Right lobe of liver (tissue), 6 donors: ENCODE data around the gene ZNF830. TPM values are rescaled to one million over a fixed set of nuclear protein-coding genes. Genes with fewer than 3 reads are reported as not detected.

Source experiments
- ATAC-seq, 4 donors: fragments of 200-7000 bp; cut with Tn5 transposase; one replicate each; pipeline ENCODE4 v1.9.1; 2020; ENCODE audit warnings: mild to moderate bottlenecking in 4 of 4, moderate library complexity in 4 of 4
- DNase-seq, 3 donors: peaks; one replicate each; pipeline ENCODE4 v3.0.0-alpha.2; 2020
- H3K27ac ChIP-seq, 3 donors: fragments of 200-600 bp; one replicate each; pipeline ENCODE4 v1.8.0; 2022
- H3K27me3 ChIP-seq, 2 donors: fragments of 200-600 bp; one replicate each; pipeline ENCODE4 v1.8.0; 2022
- H3K36me3 ChIP-seq, 4 donors: fragments of 200-600 bp; sonication (generic) in 1 of 4; one replicate each; pipeline versions ENCODE4 v1.5.1 to v1.8.0; 2017 to 2022; ENCODE audit warnings: control low read depth in 1 of 4
- H3K4me1 ChIP-seq, 4 donors: fragments of 200-600 bp; sonication (generic) in 1 of 4; one replicate each; pipeline versions ENCODE4 v1.5.1 to v1.8.0; 2017 to 2022; ENCODE audit warnings: control low read depth in 1 of 4
- H3K4me3 ChIP-seq, 3 donors: fragments of 200-600 bp; one replicate each; pipeline ENCODE4 v1.8.0; 2022
- H3K9me3 ChIP-seq, 4 donors: fragments of 200-600 bp; sonication (generic) in 1 of 4; one replicate each; pipeline versions ENCODE4 v1.5.1 to v1.8.0; 2017 to 2022; ENCODE audit warnings: control low read depth in 1 of 4
- POLR2A ChIP-seq: fragments of 450-650 bp; IDR thresholded peaks from one replicate; pipeline ENCODE4 v1.6.1; 2017; ENCODE audit warnings: antibody characterized with exemption, mild to moderate bottlenecking
- WGBS: methylation state at CpG from one replicate; pipeline ENCODE4 v1.1.6; 2018; ENCODE audit warnings: low coverage, low lambda C conversion rate; ENCODE audit not compliant: insufficient coverage; ENCODE audit errors: missing lambda C conversion rate; 5-methylcytosine and 5-hydroxymethylcytosine counted together
- intact Hi-C, 2 donors: fragments of 100-400 bp; cut with DNase I; formaldehyde crosslinking; loops; one replicate each; pipeline versions ENCODE4 v1.11.2 to v1.14.1; 2022
- total RNA-seq, 6 experiments: library from RNA; depleted of rRNA in 2 of 6; stranded (reverse); fragments of >200 nt in 2 of 6; fragmentation: NEBNext Ultra II Directional in 3 of 6; extraction: Animal tissue kit (Norgen Biotek cat#: 25700) in 3 of 6; gene quantifications; one replicate each; pipeline versions ENCODE4 v1.1.0 to v1.2.4, GENCODE V29; 2016 to 2023
- TF ChIP-seq, protein P1 (sequence below), 4 donors: fragments of 200-600 bp in 3 of 4; fragments of 450-650 bp in 1 of 4; IDR thresholded peaks; one replicate each; pipeline versions ENCODE4 v1.5.1 to v1.8.0; 2016 to 2022; ENCODE audit warnings: antibody characterized with exemption in 4 of 4, mild to moderate bottlenecking in 2 of 4
- donor health status: DM: no; HTN: yes; CAD: no.
- donor health status: DM: no; HTN: no; CAD: no.
- donor health status: DM: no; HTN: no; CAD: no.
- donor health status: DM: no; HTN: yes; CAD: no.
- donor health status: DM: no; HTN: yes; CAD: no.

The ZNF830 gene
- total RNA-seq, 6 experiments from 2014 or later = 4.5 to 6.5 (median 4.8) TPM

DNA sequence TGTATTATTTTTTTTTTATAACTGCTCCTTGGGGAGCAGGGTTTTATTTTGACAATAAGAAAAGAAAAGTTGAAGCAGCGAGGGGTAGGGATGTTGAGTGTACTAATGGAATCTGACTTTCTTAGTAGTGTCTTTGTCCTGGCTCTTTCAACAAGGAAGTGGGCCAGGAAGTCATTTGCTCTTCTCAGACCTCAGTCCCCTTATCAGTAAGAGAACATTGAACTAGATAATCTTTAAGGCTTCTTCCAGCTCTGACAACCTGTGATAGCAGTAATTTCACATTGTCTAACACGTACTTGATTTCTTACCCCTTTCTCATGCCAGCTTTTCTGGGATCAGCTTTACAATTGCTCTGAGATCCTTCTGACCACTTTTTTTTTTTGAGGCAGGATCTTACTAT lies 27.3 kb downstream of the ZNF830 start:
- Histone ChIP-seq H3K27ac (no peak overlapping the region), H3K9me3 (no peaks in the 10 kb centered on the region), H3K27me3 (no peaks in the 10 kb centered on the region), H3K4me1 (no peaks in the 10 kb centered on the region), H3K36me3 (peaks cover 0 to 49% (median 11%) of the 10 kb centered on the region in 4 donors), H3K4me3 (no peak overlapping the region)
- DNase-seq (no peak), ATAC-seq (no peak)
- 63% methylated on average over 1 of the region's 2 CpGs for WGBS
- no peak for TF ChIP-seq POLR2A
- TF ChIP-seq, protein P1, sequence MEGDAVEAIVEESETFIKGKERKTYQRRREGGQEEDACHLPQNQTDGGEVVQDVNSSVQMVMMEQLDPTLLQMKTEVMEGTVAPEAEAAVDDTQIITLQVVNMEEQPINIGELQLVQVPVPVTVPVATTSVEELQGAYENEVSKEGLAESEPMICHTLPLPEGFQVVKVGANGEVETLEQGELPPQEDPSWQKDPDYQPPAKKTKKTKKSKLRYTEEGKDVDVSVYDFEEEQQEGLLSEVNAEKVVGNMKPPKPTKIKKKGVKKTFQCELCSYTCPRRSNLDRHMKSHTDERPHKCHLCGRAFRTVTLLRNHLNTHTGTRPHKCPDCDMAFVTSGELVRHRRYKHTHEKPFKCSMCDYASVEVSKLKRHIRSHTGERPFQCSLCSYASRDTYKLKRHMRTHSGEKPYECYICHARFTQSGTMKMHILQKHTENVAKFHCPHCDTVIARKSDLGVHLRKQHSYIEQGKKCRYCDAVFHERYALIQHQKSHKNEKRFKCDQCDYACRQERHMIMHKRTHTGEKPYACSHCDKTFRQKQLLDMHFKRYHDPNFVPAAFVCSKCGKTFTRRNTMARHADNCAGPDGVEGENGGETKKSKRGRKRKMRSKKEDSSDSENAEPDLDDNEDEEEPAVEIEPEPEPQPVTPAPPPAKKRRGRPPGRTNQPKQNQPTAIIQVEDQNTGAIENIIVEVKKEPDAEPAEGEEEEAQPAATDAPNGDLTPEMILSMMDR (IDR thresholded peaks at IDR 0.05) = no peak
- intact Hi-C loops = no loop called here

DNA sequence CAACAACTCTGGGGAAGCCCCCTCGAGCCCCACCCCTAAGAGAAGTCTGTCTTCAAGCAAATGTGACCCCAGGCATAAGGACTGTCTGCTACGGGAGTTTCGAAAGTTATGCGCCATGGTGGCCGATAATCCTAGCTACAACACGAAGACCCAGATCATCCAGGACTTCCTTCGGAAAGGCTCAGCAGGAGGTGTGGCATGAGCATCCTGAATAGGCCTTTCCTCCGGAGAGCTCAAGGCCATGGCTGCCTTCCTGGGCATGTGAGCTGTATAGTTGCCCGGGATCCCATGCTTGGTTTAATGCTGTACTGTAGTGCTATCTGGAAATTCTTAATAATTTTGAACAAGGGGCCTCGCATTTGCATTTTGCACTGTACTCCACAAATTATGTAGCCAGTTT lies 28.1 kb downstream of the ZNF830 start:
- whole genome bisulfite sequencing = 65% methylated on average over 7 of the region's 10 CpGs
- H3K9me3 ChIP-seq = no peaks in the 10 kb centered on the region
- TF ChIP-seq POLR2A = no peak
- H3K4me3 ChIP-seq = no peak overlapping the region
- no peaks in the 10 kb centered on the region for H3K27me3 ChIP-seq
- ATAC-seq (peak in 1 of 4 donors; percentile 26), DNase-seq (no peak)
- no peak overlapping the region for H3K27ac ChIP-seq
- intact Hi-C loops = no loop called here
- H3K4me1 ChIP-seq = no peaks in the 10 kb centered on the region
- peaks cover 0 to 58% (median 11%) of the 10 kb centered on the region in 4 donors for H3K36me3 ChIP-seq

DNA sequence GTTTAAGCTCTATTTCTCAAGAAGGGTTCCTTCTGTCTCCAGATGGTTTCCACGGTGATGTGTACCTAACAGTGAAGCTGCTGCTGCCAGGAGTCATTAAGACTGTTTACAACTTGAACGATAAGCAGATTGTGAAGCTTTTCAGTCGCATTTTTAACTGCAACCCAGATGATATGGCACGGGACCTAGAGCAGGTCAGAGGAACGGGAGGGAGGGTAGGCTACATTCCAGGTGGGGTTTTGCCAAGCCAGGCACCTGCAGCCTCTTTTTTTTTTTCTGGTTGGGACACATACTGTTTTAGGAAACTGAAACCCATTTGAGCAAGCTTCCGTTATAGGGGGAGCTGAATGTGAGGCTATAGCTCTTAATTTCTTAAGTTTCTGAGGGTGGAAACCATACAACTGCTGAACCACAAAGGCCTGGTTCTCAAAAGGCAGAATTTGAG lies 29.6 kb downstream of the ZNF830 start:
- 75% methylated on average over 6 of the region's 6 CpGs for WGBS
- no peaks in the 10 kb centered on the region for H3K4me1 ChIP-seq
- H3K4me3 ChIP-seq = no peak overlapping the region
- no peak overlapping the region for H3K27ac ChIP-seq
- DNase-seq (no peak), ATAC-seq (no peak)
- no peak for TF ChIP-seq POLR2A
- TF ChIP-seq, protein P1 (IDR thresholded peaks at IDR 0.05) = no peak
- H3K36me3 ChIP-seq = peaks cover 0 to 61% (median 14%) of the 10 kb centered on the region in 4 donors
- no peaks in the 10 kb centered on the region for H3K27me3 ChIP-seq
- intact Hi-C loops = loop anchor here (10.0 kb wide), 2 partner anchors 104 to 124 kb away; partner anchors contain the start of gene RAD51D (in 1 of the 2)
- no peaks in the 10 kb centered on the region for H3K9me3 ChIP-seq

DNA sequence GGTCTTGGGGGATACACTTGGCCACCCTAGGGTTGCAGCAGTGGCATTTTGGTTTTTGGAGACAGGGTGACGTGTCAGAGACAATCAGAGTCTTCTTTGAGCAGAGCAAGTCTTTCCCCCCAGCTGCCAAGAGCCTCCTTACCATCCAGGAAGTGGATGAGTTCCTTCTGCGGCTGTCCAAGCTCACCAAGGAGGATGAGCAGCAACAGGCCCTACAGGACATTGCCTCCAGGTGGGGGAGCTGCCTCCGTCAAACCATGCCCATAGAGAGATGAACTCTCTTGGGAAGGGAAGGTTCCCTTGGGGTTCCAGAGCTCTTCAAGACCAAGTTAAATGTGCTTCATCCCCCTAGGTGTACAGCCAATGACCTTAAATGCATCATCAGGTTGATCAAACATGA lies 30.3 kb downstream of the ZNF830 start:
- Histone ChIP-seq H3K27me3 (no peaks in the 10 kb centered on the region), H3K4me3 (no peak overlapping the region), H3K9me3 (no peaks in the 10 kb centered on the region), H3K27ac (no peak overlapping the region), H3K4me1 (no peaks in the 10 kb centered on the region), H3K36me3 (peaks cover 0 to 61% (median 14%) of the 10 kb centered on the region in 4 donors)
- 80% methylated on average over 1 of the region's 3 CpGs for WGBS
- no peak for TF ChIP-seq POLR2A
- TF ChIP-seq, protein P1 (IDR thresholded peaks at IDR 0.05) = no peak
- ATAC-seq (no peak), DNase-seq (no peak)
- intact Hi-C loops = loop anchor here (10.0 kb wide), 2 partner anchors 103 to 123 kb away; partner anchors contain the start of gene RAD51D (in 1 of the 2)

DNA sequence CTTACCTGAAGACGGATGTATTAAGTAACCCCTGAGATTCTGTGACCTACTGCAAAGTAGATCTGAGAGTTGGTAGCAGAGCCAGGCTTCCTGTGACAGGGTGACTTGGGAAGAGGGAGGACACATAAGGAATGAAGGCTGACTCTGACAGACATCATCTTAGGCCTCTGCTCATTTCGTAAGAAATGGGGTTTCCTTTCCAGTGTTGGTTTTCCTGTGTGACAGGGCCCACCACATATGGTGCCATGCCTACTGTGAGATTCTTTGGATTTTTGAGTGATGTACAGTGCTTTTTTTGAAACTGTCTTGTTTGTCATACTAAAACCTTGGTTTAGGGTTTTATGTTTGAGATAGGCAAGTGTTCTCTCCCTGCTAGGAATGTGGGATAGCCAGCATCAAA lies 31.7 kb downstream of the ZNF830 start:
- DNase-seq (no peak), ATAC-seq (no peak)
- Histone ChIP-seq H3K9me3 (no peaks in the 10 kb centered on the region), H3K4me1 (no peaks in the 10 kb centered on the region), H3K27me3 (no peaks in the 10 kb centered on the region), H3K27ac (no peak overlapping the region), H3K36me3 (peaks cover 0 to 52% (median 14%) of the 10 kb centered on the region in 4 donors), H3K4me3 (no peak overlapping the region)
- intact Hi-C loops = loop anchor here (10.0 kb wide), 2 partner anchors 102 to 122 kb away; partner anchors contain the start of gene RAD51D (in 1 of the 2)
- no peak for TF ChIP-seq POLR2A
- TF ChIP-seq, protein P1 (IDR thresholded peaks at IDR 0.05) = no peak
- 64% methylated on average over 1 of the region's 2 CpGs for WGBS
